ENCODE measurements around the gene FOXB2. TPM values are rescaled to one million over a fixed set of nuclear protein-coding genes. Genes with fewer than 3 reads are reported as not detected.

Gene FOXB2
- total and polyA plus RNA-seq, 2 of the 8 experiments (the other 6 are each of a cell fraction or from before 2014, with no cell fraction given) = 0.15 to 0.22 TPM

DNA sequence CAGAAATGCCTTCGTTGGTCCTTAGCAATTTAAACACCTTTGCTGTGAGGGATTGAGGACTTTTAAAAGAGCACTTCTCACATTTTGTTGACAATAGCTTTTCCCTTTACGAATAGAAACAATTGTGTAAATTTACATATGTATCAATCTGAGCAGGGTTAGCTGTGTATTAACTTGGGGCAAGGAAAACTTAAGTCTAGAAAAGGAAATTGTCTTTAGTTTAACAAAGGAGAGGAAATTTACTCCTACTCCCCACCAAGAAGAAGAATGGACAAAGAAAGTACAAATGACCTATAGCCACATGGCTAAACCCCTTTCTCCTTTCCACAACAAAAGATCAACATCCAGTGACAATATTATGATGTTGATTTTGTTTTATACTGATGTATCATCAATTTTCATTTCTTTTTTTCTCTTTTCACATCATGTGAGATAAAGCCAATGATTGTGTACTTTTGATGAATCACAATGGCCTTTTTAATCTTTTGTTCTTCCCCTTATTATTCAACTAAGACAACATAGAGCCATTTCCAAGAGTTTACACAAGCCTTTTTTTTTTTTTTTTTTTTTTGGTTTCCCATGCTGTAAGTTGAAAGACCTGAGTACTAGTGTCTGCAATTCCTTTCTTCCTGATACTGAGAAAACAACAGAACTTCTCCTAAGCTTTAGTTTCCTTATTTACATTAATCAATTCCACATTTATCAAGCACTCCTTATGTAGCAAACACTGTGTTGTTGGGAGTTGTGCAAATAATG lies 19.0 kb downstream of the FOXB2 start:
- H3K9ac ChIP-seq (replicated peaks in 1 of 4; ENCODE audit: extremely low read depth in 1 of 4, low read depth in 3 of 4, low read length in 3 of 4) = no peak overlapping the region
- TF ChIP-seq EZH2 (IDR thresholded peaks at IDR 0.05; ENCODE audit: low read depth, low read length, severe bottlenecking) (no peak), SP1 (IDR thresholded peaks at IDR 0.05; ENCODE audit: low read depth, low read length) (peak; percentile 36; the same call in 1 of the 2 replicates), JUN (IDR thresholded peaks at IDR 0.05; ENCODE audit: low read depth, low read length) (no peak), SIX5 (IDR thresholded peaks at IDR 0.05; ENCODE audit: low read depth, low read length) (no peak; the same call in 1 of the 2 replicates)

More for the DNA sequence above, 19.0 kb downstream of the FOXB2 start:
- no peak overlapping the region; the same call in 1 of the 2 replicates for H3K27ac ChIP-seq (ENCODE audit: low read depth, low read length)
- peak overlapping the region; percentile 4; the same call in 1 of the 2 replicates for H3K18ac ChIP-seq (ENCODE audit: extremely low read depth, low read length)
- H2BK120ac ChIP-seq (replicated peaks; ENCODE audit: low read depth, low read length) = peak overlapping the region; percentile 89
- peak overlapping the region; percentile 85; the same call in 1 of the 2 replicates for H2BK5ac ChIP-seq (ENCODE audit: low read depth, low read length)
- ChIA-PET CTCF (ENCODE audit: partially characterized antibody) (interaction anchor here (0.7 to 3.4 kb wide), 7 partner anchors 7 to 113 kb away, joined by 3 to 14 read pairs (median 5); no protein-coding TSS in a partner anchor), POLR2A (ENCODE audit: partially characterized antibody) (interaction anchor here (1.0 to 2.3 kb wide), 5 partner anchors 10 to 115 kb away, joined by 3 to 8 read pairs (median 4); no protein-coding TSS in a partner anchor)
- H3K4ac ChIP-seq (replicated peaks; ENCODE audit: insufficient read length, low read depth, low read length) = peak overlapping the region; percentile 47
- H2BK15ac ChIP-seq (ENCODE audit: low read length) = no peak overlapping the region
- H3K4me1 ChIP-seq (replicated peaks in 1 of 4; ENCODE audit: control insufficient read depth in 3 of 4, insufficient read depth in 4 of 4, low read length in 3 of 4) = peaks cover 0 to 14% (median 8%) of the 10 kb centered on the region in 4 experiments; a peak in 6 of 7 replicates
- H3K79me2 ChIP-seq (ENCODE audit: control insufficient read depth in 1 of 2, insufficient read depth in 2 of 2, low read length in 2 of 2) = no peaks in the 10 kb centered on the region
- no peak overlapping the region for H2AFZ ChIP-seq (ENCODE audit: low read length)
- WGBS, 2 experiments (ENCODE audit: extremely low coverage in 1 of 2, insufficient coverage in 1 of 2, insufficient read length in 1 of 2, insufficient replicate concordance in 2 of 2, low coverage in 1 of 2, low lambda C conversion rate in 2 of 2, missing lambda C conversion rate in 1 of 2) = 0% methylated on average over 2 of the region's 2 CpGs; no CpG with 5 or more reads in 1 of the 2 experiments
- peak overlapping the region; percentile 64; the same call in 1 of the 2 replicates for H2BK20ac ChIP-seq (ENCODE audit: low read length)
- no peaks in the 10 kb centered on the region for H3K36me3 ChIP-seq (ENCODE audit: control insufficient read depth in 2 of 4, insufficient read depth in 4 of 4, low read length in 3 of 4)
- H4K8ac ChIP-seq (ENCODE audit: extremely low read depth, insufficient read depth, low read length) = no peak overlapping the region
- no peak overlapping the region for H3K23ac ChIP-seq (ENCODE audit: insufficient read length)
- peaks cover 2% of the 10 kb centered on the region for H3K23me2 ChIP-seq (ENCODE audit: low read depth, low read length)
- H4K20me1 ChIP-seq (replicated peaks in 1 of 2; ENCODE audit: control insufficient read depth in 1 of 2, insufficient read depth in 2 of 2, low read length in 2 of 2) = no peaks in the 10 kb centered on the region
- H3K56ac ChIP-seq (replicated peaks; ENCODE audit: insufficient read length, low read depth, low read length) = peak overlapping the region; percentile 65
- no peaks in the 10 kb centered on the region for H3K79me1 ChIP-seq (ENCODE audit: low read depth, low read length)
- peak overlapping the region; percentile 35 for H4K91ac ChIP-seq (replicated peaks; ENCODE audit: insufficient read length, low read length)
- H3K14ac ChIP-seq (ENCODE audit: insufficient read length) = no peak overlapping the region
- peak overlapping the region in 1 of 4 experiments; percentile 31; a peak in 1 of 8 replicates for H3K4me3 ChIP-seq (ENCODE audit: extremely low read depth in 1 of 4, insufficient read depth in 2 of 4, low read depth in 3 of 4, low read length in 4 of 4)
- no peaks in the 10 kb centered on the region for H3K9me3 ChIP-seq (ENCODE audit: insufficient read depth in 2 of 2, low read depth in 1 of 2, low read length in 1 of 2)
- FAIRE-seq (peak; percentile 77), DNase-seq (ENCODE audit: low read depth in 1 of 2, low spot score in 2 of 2) (no peak)
- H2AK5ac ChIP-seq (ENCODE audit: low read depth, low read length) = peak overlapping the region; percentile 94
- no peak overlapping the region for H4K5ac ChIP-seq (ENCODE audit: insufficient read length, low read depth, low read length)
- H3K4me2 ChIP-seq (ENCODE audit: insufficient read depth in 1 of 2, low read depth in 2 of 2, low read length in 2 of 2) = peak overlapping the region; percentile 30 to 47
- H2BK12ac ChIP-seq (ENCODE audit: low read depth, low read length) = peak overlapping the region; percentile 64
- peaks cover 0 to 13% (median 7%) of the 10 kb centered on the region in 4 experiments; a peak in 5 of 7 replicates for H3K27me3 ChIP-seq (replicated peaks in 1 of 4; ENCODE audit: control insufficient read depth in 3 of 4, extremely low read depth in 1 of 4, insufficient read depth in 3 of 4, low read length in 3 of 4)

Measured in H1 (cell line).